Left renal pelvis (tissue), 4 donors: ENCODE measurements around the gene C5. TPM values are rescaled to one million over a fixed set of nuclear protein-coding genes. Genes with fewer than 3 reads are reported as not detected.

Source experiments
- DNase-seq, 4 donors: peaks; one replicate each; pipeline ENCODE4 v3.0.0-alpha.2; 2013; ENCODE audit warnings: low read depth in 4 of 4, low spot score in 3 of 4
- polyA plus RNA-seq, 4 donors: library from polyadenylated mRNA; unstranded; fragments of 120-200 nt; gene quantifications; one replicate each; pipeline ENCODE4 v1.2.1, GENCODE V29; 2013; ENCODE audit not compliant: insufficient read length in 4 of 4

Gene C5
- polyA plus RNA-seq, 4 donors: 10.7 to 16.9 (median 15.1) TPM

GRCh38 chr9:120944948-120945347, 105.1 kb downstream of the C5 start:
- no peak for DNase-seq

GRCh38 chr9:120944434-120944843, 105.6 kb downstream of the C5 start:
- no peak for DNase-seq

GRCh38 chr9:120942186-120943001, 107.7 kb downstream of the C5 start:
- no peak for DNase-seq

GRCh38 chr9:120941046-120941770, 108.9 kb downstream of the C5 start:
- DNase-seq: no peak

- DNase-seq: no peak
Observed at GRCh38 chr9:120940573-120940972, 109.5 kb downstream of the C5 start.

- DNase-seq: no peak
Observed at GRCh38 chr9:120938851-120939250, 111.2 kb downstream of the C5 start.

GRCh38 chr9:120937596-120937995, 112.5 kb downstream of the C5 start:
- no peak for DNase-seq

- DNase-seq: no peak
Observed at GRCh38 chr9:120937127-120937526, 112.9 kb downstream of the C5 start.

GRCh38 chr9:120936764-120937122, 113.3 kb downstream of the C5 start:
- DNase-seq: no peak

GRCh38 chr9:120936011-120936763, 113.9 kb downstream of the C5 start:
- no peak for DNase-seq

- DNase-seq: no peak
Observed at GRCh38 chr9:120935383-120935857, 114.7 kb downstream of the C5 start.

- DNase-seq: no peak
Observed at GRCh38 chr9:120934281-120934680, 115.8 kb downstream of the C5 start.

- DNase-seq: no peak
Observed at GRCh38 chr9:120933310-120934055, 116.6 kb downstream of the C5 start.

GRCh38 chr9:120932086-120932823, 117.8 kb downstream of the C5 start:
- DNase-seq: no peak

GRCh38 chr9:120931231-120932085, 118.6 kb downstream of the C5 start:
- DNase-seq: no peak

GRCh38 chr9:120929229-120929791, 120.8 kb downstream of the C5 start:
- no peak for DNase-seq

- DNase-seq: no peak
Observed at GRCh38 chr9:120928483-120929228, 121.4 kb downstream of the C5 start.

- no peak for DNase-seq
Observed at GRCh38 chr9:120928015-120928482, 122.0 kb downstream of the C5 start.
